AG09319 (cell line): ENCODE data around the gene ZBTB3.
"Not testable (repeated sequence)": the region's sequence is repeated elsewhere in the genome, so short reads cannot be mapped to it uniquely, and the experiment has no call there.

Source experiments
- DNase-seq: peaks from one replicate; pipeline ENCODE4 v3.0.0-alpha.2; 2010; ENCODE audit warnings: low read depth; ENCODE audit errors: extremely low read depth
- CTCF ChIP-seq: IDR thresholded peaks from 2 replicates; pipeline ENCODE4 v1.5.1; 2011; ENCODE audit warnings: low read depth, mild to moderate bottlenecking, inconsistent platforms, low read length, moderate library complexity

ZBTB3 gene

GRCh38 chr11:62775646-62776045 is 21.7 kb upstream of the ZBTB3 start:
- no peak for TF ChIP-seq CTCF
- DNase-seq: no peak

GRCh38 chr11:62774407-62774806 is 20.4 kb upstream of the ZBTB3 start:
- TF ChIP-seq CTCF: no peak
- no peak for DNase-seq

- peak; percentile 84 for DNase-seq
- no peak for TF ChIP-seq CTCF
These were observed 17.4 kb upstream of the ZBTB3 start, which contains the start of gene TAF6L for GRCh38 chr11:62771144-62772021. Gene TAF6L (plus strand): TSS chr11:62771396. CDS start chr11:62775784, 4,388 bp downstream.

- no peak for TF ChIP-seq CTCF
- no peak for DNase-seq
These were observed 16.8 kb upstream of the ZBTB3 start for GRCh38 chr11:62770778-62771143.

GRCh38 chr11:62760867-62761227 is 6.9 kb upstream of the ZBTB3 start:
- DNase-seq: not testable (repeated sequence)

- DNase-seq: no peak
These were observed 4.2 kb upstream of the ZBTB3 start for GRCh38 chr11:62757846-62758788.

More at GRCh38 chr11:62757846-62758788, 4.2 kb upstream of the ZBTB3 start:
- no peak for TF ChIP-seq CTCF
